Stimulated activated CD4-positive, alpha-beta T cell treated with anti-CD3 and anti-CD28 coated beads, Interleukin-1b, Interleukin-23, amount 100 ng/mL, for 1 hour (primary cell): ENCODE data around the gene BLID.

Source experiments
- DNase-seq, 2 donors: peaks; one replicate each; pipeline ENCODE4 v3.0.0-alpha.2; 2020; ENCODE audit warnings: low read depth in 2 of 2

The BLID gene

GRCh38 chr11:122105044-122105758 lies 10.8 kb downstream of the BLID start:
- no peak for DNase-seq

DNA sequence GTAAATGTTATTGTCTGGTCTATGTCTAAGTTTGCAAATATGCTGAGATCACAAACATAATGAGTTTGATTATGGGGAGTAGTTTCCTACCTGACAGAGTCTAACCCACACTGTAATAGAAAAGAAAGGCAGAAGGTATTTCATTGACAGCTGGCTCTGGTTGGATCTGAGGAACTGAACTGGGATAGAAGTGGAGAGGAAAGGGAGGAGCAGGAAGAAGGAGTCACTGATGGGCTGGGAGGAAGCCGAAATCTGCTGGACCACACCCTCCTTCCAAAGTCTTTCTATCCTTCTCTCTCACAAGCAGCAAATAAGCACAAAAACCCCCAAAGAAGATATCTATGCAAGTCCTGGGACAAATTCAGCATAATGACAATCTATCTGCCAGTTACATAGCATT lies 11.7 kb downstream of the BLID start:
- no peak for DNase-seq

- DNase-seq: no peak
Measured at GRCh38 chr11:122103726-122104125, 12.3 kb downstream of the BLID start.

- no peak for DNase-seq
Measured at GRCh38 chr11:122103321-122103720, 12.7 kb downstream of the BLID start.

- DNase-seq: no peak
Measured at GRCh38 chr11:122102426-122102825, 13.6 kb downstream of the BLID start.

- DNase-seq: no peak
Measured at GRCh38 chr11:122101625-122102291, 14.3 kb downstream of the BLID start.

- no peak for DNase-seq
Measured at GRCh38 chr11:122100756-122101080, 15.3 kb downstream of the BLID start.

- DNase-seq: no peak
Measured at GRCh38 chr11:122100037-122100755, 15.8 kb downstream of the BLID start.

DNA sequence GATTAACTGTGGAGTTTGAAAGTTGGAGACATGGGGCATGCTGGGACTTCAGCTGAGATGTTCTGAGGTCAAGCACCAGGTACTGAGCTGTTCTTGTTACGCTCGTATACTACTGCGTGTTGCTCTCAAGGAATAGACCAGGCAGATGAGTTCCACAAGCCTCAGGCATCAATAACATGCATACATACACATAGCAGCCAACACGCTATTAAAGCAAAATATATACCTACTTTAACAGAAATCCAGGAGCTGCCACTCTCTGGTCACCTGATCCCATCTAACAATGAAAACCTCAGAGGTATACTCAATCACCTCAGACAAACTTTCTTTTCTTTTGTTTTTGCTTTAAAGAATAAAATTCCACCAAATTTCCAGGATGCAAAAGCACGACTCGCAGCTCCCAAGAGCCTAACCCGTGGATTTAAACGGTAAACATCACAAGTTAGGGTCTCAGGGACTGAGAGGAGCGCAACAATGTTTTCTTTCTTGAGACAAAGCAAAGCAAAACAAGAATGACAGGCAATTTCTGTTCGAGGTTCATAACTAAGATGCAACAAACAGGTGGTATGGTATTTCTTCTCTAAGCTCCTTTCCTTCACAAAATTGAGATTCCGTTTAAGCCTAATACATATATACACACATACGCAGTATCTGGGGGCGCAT lies 16.5 kb downstream of the BLID start:
- no peak for DNase-seq

- DNase-seq: no peak
Measured at GRCh38 chr11:122098261-122098980, 17.6 kb downstream of the BLID start.

GRCh38 chr11:122097419-122098001 lies 18.5 kb downstream of the BLID start:
- no peak for DNase-seq

DNA sequence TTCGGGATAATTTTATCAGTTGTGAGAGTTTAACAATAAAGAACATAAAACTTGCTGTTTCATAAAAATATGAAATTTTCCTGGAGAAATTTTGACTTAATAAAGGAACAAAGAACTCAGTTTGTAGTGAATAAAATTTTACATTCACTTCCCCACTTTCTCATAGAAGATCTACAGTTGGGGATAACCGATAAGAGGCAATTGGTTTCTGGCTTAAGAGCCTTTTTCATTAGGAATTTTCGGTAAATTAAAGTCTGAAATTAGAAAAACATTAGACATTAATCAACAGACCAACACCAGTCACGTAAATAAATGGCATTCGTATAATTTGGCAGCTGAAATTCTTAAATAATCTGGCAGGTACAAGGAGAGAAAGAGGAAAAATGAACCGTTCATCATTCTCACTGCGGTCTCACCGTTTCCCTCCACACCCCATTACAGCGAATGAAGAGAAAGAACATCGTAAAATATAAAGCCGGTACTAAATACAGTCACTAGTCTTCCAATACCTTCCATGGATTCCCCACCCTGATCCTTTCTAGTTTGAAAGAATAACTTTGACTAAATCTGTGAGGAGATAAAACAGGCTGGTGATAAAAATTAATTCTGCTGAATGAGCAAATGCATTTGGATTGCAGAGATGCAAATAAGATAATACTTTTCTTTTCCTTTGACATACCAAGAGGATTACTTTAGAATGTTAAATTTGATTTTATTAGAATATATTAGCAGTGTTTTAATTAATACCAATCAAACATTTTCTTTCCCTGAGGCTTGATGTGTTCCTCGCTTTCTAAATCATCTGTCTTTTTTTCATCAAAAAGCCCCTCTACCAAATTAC lies 19.5 kb downstream of the BLID start:
- no peak for DNase-seq

DNA sequence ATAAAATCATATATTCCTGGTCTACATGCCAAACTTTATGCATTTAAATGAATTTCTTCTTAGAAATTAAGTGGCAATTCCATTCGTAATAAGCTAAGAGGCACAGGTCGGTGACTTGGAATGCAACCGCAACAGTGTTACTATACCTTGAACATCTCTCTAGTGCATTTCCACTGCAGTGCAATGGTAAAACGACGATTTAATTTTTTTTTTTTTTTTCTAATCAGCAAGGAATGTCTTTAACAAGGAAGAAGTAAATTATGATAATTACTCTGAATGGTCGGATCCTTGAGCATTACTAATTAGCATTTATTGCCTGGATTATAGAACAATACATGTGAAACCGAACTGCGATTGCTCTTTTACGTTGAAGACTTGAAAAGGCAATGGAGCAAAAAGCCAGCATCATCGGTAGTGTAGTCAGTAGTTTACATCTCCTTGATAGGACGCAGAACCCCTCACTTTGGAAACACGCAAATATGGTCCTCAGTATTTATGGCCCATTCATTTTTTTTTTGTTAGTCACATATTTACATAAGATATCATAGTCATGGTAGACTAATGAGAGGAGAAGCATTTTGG lies 20.2 kb downstream of the BLID start:
- no peak for DNase-seq

DNA sequence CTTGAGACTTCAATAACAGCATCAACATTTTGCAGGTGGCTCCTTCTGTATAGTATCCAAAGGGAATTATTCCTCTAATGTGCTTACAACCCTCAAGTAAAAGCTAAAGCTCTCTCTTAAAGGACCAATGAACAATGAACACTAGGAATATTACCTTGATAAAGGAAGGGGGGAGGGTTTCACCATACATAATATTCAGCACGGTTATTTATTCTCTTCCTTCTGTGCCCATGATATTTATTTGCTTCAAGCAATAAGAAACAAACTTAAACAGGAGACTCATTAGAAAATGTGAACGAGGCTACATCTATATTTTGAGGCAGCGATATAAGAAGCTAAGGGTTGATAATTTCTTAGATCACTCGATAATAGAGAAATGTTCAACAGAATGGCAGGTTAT lies 21.2 kb downstream of the BLID start:
- DNase-seq: no peak

DNA sequence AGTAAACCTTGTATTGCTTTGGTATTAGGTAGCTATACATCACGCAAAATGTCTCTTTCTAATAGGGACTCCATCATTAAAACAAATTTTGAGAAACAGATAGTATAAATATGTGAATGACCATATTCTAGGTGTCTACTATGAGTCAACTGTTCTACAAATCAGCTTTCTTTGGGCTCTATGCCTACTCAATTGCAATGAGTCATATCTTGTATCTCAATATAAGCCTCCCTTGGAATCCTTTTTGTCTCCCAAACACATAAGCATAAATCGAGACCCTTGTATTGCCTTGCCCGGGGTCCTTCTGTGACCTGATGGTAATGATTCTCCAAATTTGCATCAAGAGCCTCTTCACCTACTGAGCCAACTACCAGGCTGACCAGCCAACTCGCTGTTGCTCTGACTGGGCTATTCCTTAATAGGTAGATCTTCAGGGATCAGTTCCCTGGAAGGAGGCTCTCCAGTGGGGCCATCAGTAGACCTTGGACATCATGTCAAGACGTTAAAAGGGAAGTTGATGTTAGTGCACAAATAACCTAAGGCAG lies 22.2 kb downstream of the BLID start:
- no peak for DNase-seq

DNA sequence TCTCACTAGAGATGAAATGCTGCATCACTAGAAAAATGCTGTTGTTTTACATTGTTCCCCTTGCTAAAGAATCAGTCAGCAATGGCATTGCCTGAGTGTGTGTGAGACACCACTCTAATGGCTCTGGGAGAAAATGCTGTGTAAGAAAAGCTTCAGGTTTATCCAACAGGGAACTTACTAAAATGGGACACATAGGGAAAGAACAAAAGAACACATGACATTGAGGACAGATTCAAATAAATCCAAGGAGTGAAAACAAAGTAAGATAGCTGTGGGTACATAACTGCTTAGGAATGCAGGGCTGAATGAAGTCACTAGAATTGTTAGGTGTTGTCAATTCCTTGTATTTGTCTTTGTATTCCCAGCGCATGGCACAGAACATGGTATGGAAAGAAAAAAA lies 24.2 kb downstream of the BLID start:
- no peak for DNase-seq

DNA sequence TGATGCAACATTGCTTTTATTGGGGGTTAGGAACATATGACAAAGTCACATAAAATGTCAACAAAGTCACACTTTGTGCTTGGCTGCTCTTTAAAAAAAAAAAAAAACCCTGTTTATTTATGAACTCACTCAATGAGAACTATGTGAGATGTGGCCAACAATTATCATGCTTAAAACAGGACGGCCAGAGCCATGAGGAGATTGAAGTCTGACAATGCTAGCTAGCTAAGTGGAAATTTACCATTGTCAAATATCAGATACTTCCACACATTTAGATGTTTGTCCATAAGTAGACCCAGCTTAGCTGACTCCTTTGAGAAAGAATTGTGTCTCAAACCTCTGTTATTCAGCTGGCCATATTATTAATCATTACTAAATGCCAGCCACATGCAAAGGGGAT lies 26.9 kb downstream of the BLID start:
- no peak for DNase-seq

GRCh38 chr11:122085712-122086111 lies 30.3 kb downstream of the BLID start:
- no peak for DNase-seq

DNA sequence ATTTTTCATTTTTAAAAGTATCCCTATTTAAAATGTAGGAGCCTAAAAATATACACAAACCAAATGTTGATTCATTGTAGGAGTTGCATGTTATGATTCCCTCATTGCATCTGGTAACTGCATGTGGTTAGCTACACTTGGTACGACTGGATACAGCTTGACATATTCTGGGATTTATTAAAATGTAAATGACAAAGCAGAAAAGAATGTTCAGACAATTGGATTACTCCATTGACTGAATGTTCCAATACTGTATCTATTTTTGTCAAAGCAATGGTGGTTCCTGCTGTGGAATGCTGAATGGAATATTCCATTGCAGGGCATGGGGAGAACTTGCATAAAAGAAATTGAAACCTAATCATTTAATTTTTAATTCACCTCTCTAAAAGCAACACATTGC lies 30.8 kb downstream of the BLID start:
- no peak for DNase-seq

DNA sequence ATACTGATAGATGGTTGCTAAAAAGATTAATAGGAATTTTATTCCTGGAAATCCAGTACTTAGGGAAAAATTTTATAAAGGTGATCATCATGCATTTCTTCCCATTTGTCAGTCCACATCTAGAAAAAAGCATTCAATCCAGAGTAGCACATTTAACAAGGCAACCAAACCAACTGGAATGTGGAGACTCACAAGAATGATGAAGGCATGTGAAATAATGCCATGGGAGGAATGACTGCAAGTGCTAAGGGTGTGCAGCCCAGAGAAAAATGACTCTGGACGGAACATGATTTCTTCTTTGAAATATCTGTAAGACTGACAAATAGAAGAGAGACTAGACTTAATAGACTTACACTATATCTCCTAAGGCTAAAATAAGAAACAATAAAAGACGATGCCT lies 33.8 kb downstream of the BLID start:
- no peak for DNase-seq
